NCI-H2107 treated with DMSO at 0.1 percent for 48 hours (cell line): Measurements from ENCODE around the gene PCDHGA11.
"Not testable (repeated sequence)": the region's sequence is repeated elsewhere in the genome, so short reads cannot be mapped to it uniquely, and the experiment has no call there.

Source experiments
- DNase-seq: peaks from one replicate; lab custom pipeline; 2025; ENCODE audit not compliant: unreplicated experiment; lab: John Stamatoyannopoulos, UW

PCDHGA11 gene

DNA sequence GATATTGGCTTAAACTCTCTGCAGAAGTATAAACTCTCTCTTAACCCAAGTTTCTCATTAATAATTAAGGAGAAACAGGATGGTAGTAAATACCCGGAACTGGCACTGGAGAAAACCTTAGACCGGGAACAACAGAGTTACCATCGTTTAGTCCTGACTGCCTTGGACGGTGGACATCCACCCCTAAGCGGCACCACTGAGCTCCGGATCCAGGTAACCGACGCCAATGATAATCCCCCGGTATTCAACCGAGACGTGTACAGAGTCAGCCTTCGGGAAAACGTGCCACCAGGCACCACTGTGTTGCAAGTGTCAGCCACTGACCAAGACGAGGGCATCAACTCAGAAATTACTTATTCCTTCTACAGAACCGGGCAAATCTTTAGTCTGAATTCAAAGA lies 22.2 kb upstream of the PCDHGA11 start:
- no peak for DNase-seq

DNA sequence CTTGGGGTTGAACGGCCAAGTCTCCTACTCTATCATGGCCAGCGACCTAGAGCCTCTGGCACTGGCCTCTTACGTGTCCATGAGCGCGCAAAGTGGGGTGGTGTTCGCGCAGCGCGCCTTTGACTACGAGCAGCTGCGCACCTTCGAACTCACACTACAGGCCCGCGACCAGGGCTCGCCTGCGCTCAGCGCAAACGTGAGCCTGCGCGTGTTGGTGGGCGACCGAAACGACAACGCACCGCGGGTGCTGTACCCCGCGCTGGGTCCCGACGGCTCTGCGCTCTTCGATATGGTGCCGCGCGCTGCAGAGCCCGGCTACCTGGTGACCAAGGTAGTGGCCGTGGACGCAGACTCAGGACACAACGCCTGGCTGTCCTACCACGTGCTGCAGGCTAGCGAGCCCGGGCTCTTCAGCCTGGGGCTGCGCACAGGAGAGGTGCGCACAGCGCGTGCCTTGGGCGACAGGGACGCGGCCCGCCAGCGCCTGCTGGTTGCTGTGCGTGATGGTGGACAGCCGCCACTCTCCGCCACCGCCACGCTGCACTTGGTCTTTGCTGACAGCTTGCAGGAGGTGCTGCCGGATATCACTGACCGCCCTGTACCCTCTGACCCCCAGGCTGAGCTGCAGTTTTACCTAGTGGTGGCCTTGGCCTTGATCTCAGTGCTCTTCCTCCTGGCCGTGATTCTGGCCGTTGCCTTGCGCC lies 21.1 kb upstream of the PCDHGA11 start:
- DNase-seq, result no peak

DNA sequence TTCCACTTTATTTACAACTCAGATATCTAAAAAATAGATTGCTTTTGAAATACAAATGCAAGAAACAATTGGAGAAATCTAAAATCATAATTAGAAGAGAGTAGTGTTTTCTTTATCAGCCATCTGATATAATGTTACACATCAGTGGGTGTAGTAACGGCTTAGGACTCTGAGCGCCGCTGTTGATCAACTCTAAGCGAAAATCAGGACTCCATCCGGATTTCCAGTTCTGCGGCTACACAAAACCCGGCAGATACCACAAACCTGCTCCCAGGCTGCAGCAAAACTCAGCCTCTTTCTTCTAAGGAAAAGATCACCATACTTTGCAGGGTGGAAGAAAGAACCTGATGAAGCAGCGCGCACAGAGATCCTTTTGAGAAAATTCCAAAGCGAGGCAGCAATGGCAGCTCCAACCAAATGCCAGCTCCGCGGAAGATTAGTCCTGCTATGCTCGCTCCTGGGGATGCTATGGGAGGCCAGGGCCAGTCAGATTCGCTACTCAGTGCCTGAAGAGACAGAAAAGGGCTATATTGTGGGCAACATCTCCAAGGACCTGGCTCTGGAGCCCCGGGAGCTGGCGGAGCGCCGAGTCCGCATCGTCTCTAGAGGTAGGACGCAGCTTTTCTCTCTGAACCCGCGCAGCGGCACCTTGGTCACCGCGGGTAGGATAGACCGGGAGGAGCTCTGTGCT lies 18.2 kb upstream of the PCDHGA11 start, which contains the start of gene PCDHGA9:
Gene PCDHGA9 (plus strand): TSS at position 226 of the 691 bp plus-strand sequence. CDS start 175 bp downstream, at position 401.
- no peak for DNase-seq

DNA sequence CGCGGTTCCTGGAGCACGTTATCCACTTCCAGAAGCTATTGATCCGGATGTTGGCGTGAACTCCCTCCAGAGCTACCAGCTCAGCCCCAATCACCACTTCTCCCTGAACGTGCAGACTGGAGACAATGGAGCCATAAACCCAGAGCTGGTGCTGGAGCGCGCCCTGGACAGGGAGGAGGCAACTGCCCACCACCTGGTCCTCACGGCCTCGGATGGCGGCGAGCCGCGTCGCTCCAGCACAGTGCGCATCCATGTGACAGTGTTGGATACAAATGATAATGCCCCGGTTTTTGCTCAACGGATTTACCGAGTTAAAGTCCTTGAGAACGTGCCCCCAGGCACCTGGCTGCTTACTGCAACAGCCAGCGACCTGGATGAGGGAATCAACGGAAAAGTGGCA lies 17.5 kb upstream of the PCDHGA11 start:
- DNase-seq, result no peak

DNA sequence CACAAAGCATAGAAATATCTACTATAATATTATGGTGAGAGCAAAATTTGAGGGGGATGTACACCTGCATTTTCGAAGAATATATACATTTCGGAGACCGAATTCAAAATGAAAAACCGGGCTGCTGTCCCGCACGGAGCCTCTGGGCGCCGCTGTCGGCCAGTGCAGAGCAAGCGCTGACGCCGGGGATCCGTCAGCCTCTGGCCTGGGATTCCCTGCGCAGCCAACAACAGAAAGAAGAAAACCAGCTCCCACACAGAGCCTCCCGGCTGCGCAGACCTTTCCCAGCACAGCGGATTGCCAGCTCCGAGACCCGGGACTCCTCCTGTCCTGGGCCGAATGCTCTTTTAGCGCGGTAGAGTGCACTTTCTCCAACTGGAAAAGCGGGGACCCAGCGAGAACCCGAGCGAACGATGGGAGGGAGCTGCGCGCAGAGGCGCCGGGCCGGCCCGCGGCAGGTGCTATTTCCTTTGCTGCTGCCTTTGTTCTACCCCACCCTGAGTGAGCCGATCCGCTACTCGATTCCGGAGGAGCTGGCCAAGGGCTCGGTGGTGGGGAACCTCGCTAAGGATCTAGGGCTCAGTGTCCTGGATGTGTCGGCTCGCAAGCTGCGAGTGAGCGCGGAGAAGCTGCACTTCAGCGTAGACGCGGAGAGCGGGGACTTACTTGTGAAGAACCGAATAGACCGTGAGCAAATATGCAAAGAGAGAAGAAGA lies 12.9 kb upstream of the PCDHGA11 start, which contains the start of gene PCDHGB6:
Gene PCDHGB6 (plus strand): TSS at position 232 of the 716 bp plus-strand sequence. CDS start 182 bp downstream, at position 414.
- DNase-seq, result not testable (repeated sequence)

DNA sequence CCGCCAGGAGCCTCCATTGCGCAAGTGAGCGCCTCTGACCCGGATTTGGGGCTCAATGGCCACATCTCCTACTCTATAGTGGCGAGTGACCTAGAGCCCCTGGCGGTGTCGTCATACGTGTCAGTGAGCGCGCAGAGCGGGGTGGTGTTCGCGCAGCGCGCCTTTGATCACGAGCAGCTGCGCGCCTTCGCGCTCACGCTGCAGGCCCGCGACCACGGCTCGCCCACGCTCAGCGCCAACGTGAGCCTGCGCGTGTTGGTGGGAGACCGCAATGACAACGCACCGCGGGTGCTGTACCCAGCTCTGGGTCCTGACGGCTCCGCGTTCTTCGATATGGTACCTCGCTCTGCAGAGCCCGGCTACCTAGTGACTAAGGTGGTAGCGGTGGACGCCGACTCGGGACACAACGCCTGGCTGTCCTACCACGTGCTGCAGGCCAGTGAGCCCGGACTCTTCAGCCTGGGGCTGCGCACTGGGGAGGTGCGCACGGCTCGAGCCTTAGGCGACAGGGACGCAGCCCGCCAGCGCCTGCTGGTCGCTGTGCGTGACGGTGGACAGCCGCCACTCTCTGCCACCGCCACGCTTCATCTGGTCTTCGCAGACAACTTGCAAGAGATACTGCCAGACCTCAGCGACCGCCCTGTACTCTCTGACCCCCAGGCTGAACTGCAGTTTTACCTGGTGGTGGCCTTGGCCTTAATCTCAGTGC lies 11.1 kb upstream of the PCDHGA11 start:
- DNase-seq, result no peak

DNA sequence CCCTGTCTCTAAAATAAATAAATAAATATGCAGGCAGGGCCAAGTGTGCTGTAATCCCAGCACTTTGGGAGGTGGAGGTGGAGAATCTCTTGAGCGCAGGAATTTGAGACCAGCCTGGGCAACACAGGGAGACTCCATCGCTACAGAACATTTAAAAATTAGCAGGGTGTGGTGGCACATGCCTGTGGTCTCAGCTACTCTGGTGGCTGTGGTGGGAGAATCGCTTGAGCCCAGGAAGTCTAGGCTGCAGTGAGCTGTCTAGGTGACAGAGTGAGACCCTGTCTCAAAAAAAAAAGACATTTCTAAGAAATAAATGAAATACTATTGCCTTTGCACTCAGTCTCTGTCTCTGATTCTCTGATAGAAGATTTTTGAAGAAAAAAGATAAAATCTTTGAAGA lies 9.3 kb upstream of the PCDHGA11 start:
- no peak for DNase-seq

DNA sequence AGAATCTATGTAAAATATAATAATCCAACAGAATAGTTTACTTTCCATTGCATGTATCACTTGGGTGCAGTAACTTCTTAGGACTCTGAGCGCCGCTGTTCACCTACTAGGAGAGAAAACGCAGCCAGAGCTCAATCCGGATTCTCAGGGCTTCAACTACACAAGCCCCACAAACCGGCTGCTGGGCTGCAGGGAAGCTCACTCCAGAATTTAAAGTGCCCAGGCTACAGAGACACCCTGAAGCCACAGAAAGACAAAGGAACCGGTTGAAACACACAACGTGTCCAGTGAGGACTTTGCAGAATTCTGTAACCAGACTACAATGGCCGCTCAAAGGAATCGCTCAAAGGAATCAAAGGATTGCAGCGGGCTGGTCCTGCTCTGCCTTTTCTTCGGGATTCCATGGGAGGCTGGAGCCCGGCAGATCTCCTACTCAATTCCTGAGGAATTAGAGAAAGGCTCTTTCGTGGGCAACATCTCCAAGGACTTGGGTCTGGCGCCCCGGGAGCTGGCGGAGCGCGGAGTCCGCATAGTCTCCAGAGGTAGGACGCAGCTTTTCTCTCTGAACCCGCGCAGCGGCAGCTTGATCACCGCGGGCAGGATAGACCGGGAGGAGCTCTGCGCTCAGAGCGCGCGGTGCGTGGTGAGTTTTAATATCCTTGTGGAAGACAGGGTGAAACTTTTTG lies 7.9 kb upstream of the PCDHGA11 start, which contains the start of gene PCDHGA10:
Gene PCDHGA10 (plus strand): TSS at position 134 of the 686 bp plus-strand sequence. CDS start 189 bp downstream, at position 323.
- DNase-seq, result no peak

DNA sequence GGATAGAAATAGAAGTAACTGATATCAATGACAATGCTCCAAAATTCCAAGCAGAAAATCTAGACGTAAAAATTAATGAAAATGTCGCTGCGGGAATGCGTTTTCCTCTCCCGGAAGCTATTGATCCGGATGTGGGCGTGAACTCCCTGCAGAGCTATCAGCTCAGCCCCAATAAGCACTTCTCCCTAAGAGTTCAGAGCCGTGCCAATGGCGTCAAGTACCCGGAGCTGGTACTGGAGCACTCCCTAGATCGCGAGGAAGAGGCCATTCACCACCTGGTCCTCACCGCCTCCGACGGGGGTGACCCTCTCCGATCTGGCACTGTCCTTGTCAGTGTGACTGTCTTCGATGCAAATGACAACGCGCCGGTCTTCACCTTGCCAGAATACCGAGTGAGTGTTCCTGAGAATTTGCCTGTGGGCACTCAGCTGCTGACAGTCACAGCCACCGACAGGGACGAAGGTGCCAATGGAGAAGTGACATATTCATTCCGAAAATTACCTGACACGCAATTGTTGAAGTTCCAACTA lies 7.2 kb upstream of the PCDHGA11 start:
- DNase-seq, result no peak

DNA sequence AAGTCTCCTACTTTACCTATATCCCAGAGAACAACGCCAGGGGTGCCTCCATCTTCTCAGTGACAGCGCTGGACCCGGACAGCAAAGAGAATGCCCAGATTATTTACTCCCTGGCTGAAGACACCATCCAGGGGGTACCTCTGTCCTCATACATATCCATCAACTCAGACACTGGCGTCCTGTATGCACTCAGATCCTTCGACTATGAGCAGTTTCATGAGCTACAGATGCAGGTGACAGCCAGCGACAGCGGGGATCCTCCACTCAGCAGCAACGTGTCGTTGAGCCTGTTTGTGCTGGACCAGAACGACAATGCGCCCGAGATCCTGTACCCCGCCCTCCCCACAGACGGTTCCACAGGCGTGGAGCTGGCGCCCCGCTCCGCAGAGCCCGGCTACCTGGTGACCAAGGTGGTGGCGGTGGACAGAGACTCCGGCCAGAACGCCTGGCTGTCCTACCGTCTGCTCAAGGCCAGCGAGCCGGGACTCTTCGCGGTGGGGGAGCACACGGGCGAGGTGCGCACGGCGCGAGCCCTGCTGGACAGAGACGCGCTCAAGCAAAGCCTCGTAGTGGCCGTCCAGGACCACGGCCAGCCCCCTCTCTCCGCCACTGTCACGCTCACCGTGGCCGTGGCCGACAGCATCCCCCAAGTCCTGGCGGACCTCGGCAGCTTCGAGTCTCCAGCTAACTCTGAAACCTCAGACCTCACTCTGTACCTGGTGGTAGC lies 6.1 kb upstream of the PCDHGA11 start:
- DNase-seq, result not testable (repeated sequence)

DNA sequence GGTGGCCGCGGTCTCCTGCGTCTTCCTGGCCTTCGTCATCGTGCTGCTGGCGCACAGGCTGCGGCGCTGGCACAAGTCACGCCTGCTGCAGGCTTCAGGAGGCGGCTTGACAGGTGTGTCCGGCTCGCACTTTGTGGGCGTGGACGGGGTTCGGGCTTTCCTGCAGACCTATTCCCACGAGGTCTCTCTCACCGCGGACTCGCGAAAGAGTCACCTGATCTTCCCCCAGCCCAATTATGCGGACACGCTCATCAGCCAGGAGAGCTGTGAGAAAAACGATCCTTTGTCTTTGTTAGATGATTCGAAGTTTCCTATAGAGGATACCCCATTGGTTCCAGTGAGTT lies 5.6 kb upstream of the PCDHGA11 start:
- not testable (repeated sequence) for DNase-seq

DNA sequence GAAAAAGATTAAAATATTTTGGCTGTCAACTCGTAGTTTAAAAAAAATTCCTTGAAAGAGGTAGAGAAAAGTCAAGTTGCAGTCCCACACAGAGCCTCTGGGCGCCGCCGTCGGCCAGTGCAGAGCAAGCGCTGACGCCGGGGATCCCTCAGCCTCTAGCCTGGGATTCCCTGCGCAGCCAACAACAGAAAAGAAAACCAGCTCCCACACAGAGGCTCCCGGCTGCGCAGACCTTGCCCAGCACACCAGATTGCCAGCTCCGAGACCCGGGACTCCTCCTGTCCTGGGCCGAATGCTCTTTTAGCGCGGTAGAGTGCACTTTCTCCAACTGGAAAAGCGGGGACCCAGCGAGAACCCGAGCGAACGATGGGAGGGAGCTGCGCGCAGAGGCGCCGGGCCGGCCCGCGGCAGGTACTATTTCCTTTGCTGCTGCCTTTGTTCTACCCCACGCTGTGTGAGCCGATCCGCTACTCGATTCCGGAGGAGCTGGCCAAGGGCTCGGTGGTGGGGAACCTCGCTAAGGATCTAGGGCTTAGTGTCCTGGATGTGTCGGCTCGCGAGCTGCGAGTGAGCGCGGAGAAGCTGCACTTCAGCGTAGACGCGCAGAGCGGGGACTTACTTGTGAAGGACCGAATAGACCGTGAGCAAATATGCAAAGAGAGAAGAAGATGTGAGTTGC lies 3.2 kb upstream of the PCDHGA11 start, which contains the start of gene PCDHGB7:
Gene PCDHGB7 (plus strand): TSS at position 184 of the 679 bp plus-strand sequence. CDS start 183 bp downstream, at position 367.
- DNase-seq, result peak; percentile 68

DNA sequence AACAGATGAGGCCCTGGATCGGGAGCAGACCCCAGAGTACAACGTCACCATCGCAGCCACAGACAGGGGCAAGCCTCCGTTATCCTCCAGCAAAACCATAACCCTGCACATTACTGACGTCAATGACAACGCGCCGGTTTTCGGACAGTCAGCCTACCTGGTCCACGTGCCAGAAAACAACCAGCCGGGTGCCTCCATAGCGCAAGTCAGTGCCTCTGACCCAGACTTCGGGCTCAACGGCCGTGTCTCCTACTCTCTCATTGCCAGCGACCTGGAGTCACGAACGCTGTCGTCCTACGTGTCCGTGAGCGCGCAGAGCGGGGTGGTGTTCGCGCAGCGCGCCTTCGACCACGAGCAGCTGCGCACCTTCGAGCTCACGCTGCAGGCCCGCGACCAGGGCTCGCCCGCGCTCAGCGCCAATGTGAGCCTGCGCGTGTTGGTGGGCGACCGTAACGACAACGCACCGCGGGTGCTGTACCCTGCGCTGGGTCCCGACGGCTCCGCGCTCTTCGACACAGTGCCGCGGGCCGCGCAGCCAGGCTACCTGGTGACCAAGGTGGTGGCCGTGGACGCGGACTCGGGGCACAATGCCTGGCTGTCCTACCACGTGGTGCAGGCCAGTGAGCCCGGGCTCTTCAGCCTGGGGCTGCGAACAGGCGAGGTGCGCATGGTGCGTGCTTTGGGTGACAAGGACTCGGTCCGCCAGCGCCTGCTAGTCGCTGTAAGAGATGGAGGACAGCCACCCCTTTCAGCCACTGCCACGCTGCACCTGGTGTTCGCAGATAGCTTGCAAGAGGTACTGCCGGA lies 1.6 kb upstream of the PCDHGA11 start:
- DNase-seq, result no peak

DNA sequence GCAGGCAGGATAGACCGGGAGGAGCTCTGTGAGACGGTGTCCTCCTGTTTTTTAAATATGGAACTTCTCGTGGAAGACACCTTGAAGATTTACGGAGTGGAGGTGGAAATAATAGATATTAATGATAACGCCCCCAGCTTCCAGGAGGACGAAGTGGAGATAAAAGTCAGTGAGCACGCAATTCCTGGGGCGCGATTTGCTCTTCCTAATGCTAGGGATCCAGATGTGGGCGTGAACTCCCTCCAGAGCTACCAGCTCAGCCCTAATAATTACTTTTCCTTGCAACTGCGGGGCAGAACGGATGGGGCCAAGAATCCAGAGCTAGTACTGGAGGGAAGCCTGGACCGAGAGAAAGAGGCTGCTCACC lies 621 bp downstream of the PCDHGA11 start:
- no peak for DNase-seq

DNA sequence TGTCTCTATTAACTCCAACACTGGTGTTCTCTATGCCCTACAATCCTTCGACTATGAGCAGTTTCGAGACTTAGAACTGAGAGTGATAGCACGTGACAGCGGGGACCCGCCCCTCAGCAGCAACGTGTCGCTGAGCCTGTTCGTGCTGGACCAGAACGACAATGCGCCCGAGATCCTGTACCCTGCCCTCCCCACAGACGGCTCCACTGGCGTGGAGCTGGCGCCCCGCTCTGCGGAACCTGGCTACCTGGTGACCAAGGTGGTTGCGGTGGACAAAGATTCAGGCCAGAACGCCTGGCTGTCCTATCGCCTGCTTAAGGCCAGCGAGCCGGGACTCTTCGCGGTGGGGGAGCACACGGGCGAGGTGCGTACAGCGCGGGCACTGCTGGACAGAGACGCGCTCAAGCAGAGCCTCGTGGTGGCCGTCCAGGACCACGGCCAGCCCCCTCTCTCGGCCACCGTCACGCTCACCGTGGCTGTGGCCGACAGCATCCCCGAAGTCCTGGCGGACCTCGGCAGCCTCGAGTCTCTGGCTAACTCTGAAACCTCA lies 2.0 kb downstream of the PCDHGA11 start:
- no peak for DNase-seq

DNA sequence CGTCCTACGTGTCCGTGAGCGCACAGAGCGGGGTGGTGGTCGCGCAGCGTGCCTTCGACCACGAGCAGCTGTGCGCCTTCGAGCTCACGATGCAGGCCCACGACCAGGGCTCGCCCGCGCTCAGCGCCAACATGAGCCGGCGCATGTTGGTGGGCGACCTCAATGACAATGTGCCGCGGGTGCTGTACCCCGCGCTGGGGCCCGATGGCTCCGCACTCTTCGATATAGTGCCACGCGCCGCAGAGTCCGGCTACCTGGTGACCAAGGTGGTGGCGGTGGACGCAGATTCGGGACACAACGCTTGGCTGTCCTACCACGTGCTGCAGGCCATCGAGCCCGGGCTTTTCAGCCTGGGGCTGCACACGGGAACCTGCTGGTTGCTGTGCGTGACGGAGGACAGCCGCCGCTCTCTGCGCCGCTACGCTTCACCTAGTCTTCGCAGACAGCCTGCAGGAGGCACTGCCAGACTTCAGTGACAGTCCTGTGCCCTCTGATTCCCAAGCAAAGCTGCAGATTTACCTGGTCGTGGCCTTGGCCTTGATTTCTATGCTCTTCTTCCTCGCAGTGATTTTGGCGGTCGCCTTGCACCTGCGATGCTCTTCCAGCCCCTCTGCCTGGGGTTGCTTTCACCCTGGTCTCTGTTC lies 7.1 kb downstream of the PCDHGA11 start:
- no peak for DNase-seq
